Activated CD8-positive, alpha-beta memory T cell treated with anti-CD3 and anti-CD28 coated beads for 4 hours (primary cell): ENCODE measurements around the gene UPK2.

Experiments used
- DNase-seq, 2 donors: peaks; one replicate each; pipeline ENCODE4 v3.0.0-alpha.2; 2020; ENCODE audit warnings: low read depth in 2 of 2

The UPK2 gene

DNA sequence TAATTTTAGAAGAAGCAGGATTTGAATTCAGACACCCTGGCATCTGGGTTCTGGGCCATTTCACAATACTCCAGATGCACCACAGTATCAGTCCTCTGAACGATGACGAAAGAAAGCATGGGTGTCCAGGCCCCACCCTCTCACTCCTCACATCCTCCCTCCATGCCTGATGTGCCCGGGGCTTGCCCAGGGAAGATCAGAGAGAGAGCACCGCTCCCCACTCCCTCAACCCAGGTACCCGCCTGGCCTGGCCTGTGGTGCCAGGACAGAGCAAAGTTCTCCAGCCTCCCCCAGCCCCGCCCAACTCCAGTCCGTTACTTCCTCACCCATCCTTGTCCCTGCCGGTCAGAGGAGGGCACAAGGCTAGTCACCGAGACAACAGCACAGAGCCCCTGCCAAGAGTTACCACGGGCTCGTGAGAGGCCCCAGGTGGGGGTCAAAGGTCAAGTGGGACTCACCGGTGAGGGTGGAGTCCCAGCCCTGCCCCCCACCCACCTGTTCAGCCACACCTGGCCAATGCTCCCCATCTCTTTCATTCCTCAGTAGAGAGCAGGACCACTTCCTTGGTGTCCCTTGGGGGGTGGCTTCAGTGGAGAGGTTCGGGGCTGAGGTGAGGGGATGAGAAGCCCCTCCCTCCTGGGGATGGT lies 38.5 kb upstream of the UPK2 start:
- DNase-seq: no peak

GRCh38 chr11:118918128-118918685 lies 37.9 kb upstream of the UPK2 start:
- DNase-seq: no peak

DNA sequence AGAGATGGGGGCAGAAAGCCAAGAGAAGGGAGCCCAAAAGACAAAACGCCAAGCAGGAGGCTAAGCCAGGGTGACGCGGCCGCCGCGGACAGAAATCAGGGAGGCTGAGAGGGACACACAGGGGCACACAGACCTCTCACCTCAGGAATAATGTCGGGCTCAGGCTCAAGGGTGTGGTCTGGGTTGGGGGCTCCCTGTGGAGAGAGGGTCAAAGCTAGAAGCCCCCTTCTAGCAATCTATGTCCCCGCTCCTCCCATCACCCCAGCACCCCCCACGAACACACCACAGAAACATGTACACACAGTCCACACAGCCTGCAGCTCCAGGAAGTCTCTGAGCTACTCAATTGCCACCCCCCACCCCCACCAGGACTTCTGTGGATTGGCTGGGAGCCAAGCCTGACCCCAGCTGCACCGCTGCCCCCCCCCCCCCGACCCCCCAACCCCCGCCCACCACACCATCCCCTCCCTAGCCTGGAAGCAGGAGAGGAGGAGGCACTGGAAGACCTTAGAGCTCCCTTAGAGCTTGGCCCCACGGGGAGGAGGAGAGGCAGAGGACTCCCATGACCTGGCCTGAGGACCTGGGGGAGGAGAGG lies 37.3 kb upstream of the UPK2 start:
- DNase-seq: no peak

DNA sequence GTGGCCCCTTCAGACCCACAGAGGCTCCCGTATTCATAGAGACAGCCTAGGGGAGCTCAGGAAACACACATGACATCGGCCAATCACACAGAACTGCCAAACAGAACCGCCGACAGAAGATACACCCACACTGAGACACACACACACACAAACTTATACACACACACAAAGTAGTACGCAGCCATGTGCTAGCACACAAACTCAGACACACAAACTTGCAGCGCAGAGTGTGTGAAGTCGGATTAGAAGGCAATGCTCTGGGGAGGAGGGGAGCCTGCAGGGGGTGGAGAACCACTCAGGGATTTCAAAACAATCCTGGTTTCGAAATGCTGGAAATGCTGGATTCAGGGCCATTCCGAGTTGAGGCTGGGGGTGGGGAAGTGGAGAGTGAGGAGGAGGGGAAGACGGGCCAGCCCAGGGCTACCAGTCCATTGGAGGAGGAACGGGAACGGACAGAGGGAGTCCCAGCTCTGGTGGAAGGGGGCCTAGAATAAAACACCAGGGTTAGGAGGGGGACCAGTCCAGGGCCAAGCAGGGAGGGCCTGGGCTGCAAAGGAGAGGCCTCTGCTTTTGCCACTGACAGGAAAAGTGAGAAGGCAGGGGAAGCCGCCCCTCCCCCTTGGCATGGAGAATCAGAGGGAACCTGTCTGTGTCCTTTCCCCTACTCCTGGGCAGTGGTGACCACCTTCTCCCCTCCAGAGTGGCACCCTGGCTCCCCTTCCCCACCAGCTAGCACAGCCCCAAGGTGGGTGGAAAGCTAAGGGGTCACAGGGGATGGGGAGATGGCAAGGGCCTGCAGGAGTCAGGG lies 34.8 kb upstream of the UPK2 start:
- DNase-seq: no peak

GRCh38 chr11:118921929-118922744 lies 34.0 kb upstream of the UPK2 start:
- DNase-seq: no peak

DNA sequence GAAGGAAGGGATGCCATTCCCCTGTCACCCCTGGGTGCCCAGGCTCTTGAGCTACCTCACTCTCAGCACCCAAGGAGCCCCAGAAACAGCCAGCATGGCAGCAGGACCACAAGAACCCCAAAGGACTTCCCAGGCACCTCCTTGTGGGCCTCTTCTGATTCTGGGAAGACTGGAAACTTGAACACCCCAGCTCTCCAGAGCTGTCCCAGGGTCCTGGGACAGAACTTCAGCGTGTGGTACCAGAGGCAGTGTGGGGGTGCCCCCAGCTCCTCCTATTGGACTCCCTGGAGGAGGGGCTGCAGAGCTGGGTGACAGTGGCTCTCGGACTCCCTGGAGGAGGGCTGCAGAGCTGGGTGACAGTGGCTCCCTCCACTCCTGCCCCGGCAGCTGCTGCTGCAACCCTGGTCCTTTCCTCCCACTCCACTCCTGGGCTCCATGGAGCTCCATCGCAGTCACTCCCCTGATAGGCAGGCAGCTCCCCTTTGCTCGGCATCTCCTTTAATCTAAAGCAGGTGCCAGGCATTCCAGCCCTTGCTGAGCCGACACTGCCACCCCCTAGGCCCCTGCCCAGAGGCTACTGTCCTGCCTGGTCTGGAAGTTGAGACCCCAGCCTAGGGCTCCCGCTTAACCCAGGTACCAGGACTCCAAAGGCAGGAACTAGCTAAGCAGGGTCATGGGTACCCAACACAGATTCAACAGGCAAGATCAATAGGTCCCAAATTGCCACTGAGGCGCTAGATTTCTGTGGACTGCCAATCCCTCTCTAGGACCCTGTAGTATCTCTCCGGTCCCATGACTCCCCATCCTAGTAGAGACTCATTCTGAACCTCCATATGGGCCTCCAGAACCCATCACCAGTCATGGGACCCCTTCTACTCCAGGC lies 33.1 kb upstream of the UPK2 start:
- no peak for DNase-seq

DNA sequence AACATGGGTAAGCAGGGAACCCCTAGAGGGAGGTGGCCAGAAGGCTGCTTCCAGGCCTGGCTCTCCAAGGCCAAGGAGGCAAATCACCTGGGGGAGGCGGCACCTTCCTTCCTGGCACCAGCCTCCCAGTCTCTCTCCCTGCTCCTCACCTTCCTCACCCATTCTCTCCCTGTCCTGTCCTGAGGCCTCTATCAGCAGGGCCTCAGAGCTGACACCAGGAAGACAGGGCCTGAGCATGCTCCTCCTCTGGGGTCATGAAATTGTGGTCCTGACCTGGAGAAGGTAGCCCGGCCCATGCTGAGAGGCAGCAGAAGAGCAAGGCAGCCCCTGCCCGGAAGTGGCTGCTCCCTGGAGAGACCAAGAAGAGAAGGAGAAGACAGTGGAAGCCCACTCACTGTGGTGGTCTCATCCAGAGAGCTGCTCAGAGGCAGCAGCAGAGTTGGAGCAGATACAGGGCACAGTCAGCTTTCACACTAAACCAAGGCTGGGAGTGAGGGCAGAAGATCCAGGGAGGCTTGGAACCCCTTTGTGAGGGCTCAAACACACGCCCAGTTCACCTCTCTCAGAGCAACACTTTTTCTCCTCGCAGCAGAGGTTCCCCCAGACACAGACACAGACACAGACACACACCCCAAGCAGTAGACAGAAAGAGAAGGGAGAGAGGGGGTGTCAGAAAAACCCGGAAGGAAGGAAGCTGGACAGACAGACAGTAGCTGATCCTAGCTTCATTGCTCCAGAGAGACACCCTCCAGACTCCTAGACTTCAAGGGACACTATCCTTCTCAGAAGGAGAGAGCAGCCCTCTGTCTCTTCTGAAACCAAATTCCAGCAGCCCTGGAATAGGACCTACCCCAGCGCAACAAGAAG lies 32.1 kb upstream of the UPK2 start:
- DNase-seq: no peak

DNA sequence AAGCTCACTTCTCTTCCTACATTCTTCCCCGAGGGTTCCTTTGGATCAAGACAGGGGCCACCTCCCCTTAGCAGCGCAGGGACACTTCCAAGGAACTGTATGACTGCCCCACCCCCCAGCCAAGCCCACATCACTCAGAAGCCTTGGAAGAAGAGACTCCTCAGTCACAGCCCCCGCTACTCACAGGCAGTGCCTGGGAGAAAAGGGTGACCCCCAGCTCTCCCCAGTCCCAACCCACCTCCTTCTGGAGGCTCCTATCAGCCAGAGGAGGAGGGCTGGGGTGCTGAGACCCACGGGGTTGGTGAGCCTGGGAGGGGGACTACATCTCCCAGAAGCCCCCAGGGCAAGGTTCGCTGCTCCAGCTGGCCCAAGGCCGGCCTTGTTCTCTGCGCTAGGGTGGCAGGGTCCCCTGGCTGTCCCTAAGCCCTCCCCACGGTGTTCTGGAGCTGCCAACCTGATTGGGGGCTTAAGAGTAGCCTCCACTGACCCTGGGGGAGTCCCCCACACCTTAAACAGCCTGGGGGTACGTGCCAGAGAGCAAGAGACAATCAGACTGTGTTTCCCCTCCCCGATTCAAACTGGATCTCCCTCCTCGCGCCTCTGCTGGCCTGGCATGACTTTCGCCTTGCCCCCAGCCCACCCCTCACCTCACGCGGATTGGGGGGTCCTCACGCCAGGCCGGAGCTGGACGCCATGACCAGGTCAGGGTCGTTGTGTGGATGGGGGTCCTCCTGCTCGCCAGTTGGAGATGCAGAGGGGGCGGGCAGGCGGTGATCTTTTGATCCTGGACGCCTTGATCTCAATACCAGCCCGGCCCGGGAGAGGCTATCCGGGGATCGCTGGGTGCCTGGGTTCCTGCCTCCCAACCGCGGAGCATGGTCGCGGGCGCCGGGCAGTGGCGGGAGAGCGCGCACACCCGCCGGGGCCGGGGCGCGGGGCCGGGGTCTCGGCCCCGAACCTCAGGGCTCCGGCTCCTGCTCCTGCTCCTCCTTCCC lies 31.2 kb upstream of the UPK2 start:
- DNase-seq: no peak

GRCh38 chr11:118927554-118928100 lies 28.5 kb upstream of the UPK2 start:
- DNase-seq: no peak

GRCh38 chr11:118928101-118928869 lies 27.8 kb upstream of the UPK2 start:
- DNase-seq: peak; percentile 84 to 91

GRCh38 chr11:118928870-118929500 lies 27.1 kb upstream of the UPK2 start:
- no peak for DNase-seq

GRCh38 chr11:118929501-118930093 lies 26.5 kb upstream of the UPK2 start:
- DNase-seq: peak in 1 of 2 donors; percentile 62

- peak; percentile 66 to 73 for DNase-seq
Observed at GRCh38 chr11:118930094-118930712, 25.9 kb upstream of the UPK2 start.

- DNase-seq: no peak
Observed at GRCh38 chr11:118931571-118931970, 24.5 kb upstream of the UPK2 start.

DNA sequence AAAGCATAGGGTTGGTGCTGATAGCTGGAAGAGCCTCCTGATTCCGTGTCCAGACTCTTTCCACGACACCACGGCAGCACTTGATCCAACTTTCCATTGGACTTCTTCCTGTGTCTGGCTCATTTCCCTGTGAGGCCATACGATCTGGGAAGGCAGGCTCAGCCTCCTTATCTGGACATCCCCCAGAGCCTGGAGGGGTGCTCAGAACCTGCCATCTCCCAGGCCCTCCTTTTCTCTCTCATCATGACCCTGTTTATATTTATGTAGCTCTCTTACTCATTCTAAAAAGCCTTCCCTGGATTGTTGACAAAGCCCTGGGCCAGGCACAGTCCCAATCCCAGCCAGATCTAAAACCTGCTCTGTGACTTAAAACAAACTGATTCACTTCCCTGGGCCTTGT lies 22.6 kb upstream of the UPK2 start:
- DNase-seq: no peak

DNA sequence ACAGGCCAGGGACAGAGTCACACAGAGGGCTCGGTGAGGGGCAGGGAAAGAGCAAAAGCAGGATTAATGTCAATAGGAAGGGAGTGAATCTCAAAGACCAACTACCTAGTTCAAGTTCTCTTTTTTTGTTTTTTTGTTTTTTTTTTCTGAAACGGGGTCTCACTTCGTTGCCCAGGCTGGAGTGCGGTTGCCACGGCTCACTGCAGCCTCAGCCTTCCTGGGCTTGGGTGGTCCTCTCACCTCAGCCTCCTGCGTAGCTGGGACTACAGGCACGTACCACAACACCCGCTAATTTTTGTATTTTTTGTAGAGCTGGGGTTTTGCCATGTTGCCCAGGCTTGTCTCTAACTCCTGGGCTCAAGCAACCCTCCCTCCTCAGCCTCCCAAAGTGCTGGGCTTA lies 20.7 kb upstream of the UPK2 start:
- DNase-seq: no peak
